T47D (cell line): Measurements from ENCODE around the gene DOK7.

Experiments used
- DNase-seq, 2 experiments: peaks; one replicate each; pipeline versions ENCODE4 v3.0.0 to v3.0.0-alpha.2; 2011 to 2012; ENCODE audit warnings: low read depth in 1 of 2, low spot score in 1 of 2
- JUND ChIP-seq: IDR thresholded peaks from 2 replicates; pipeline ENCODE4 v1.6.1; 2012; ENCODE audit warnings: low read depth
- in situ Hi-C: cut with HindIII; loops from 2 replicates; pipeline ENCODE4 v1.10.0; 2016; ENCODE audit warnings: low sequenced_read_pairs, low pct_unique_long_range_greater_than_20kb

The DOK7 gene

DNA sequence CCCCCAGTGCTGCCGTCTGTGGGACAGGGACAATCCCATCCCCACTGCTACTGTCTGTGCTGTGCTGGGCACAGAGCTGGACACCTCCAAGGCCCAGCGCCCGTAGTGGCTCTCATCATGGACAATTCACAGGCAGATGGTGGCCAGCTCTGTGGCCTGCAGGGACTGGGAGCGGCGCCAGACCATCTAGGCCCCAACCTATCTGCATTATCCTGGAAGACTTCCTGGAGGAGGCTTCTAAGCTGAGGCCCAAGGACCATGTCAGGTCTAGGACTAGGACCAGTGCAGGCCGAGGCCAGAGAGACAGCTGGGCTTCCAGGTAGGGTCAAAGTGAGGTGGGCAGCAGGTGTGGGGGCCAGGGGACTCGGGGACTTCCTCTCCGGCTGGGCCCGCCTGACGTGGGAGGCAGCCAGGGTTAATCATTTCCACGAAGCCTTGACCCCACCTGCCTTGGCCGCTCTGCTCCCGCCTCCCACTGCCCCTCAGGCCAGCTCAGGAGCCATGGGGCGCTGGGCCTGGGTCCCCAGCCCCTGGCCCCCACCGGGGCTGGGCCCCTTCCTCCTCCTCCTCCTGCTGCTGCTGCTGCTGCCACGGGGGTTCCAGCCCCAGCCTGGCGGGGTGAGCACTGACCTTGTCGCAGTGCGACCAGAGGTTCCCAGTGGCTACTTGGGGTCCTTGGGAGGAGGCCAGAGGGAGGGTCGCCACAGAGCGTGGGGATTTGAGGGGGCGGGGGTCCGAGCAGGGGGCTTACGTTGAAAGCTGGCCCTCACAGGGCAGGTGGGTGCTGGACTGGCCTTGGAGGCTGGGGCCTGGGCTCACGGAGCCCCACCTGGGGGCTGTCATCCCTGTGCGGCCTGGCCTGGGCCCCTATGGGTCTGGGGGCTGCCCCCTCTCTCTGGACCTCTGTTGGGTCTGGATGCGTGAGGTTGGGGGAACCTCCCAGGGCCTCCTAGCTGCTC is 21.3 kb upstream of the DOK7 start, which contains the start of gene HGFAC:
TSS of gene HGFAC (plus strand) at position 468 of the 959 bp plus-strand sequence. CDS start at position 502, 34 bp downstream.
- in situ Hi-C loops: no loop called here
- TF ChIP-seq JUND: no peak
- DNase-seq: no peak

DNA sequence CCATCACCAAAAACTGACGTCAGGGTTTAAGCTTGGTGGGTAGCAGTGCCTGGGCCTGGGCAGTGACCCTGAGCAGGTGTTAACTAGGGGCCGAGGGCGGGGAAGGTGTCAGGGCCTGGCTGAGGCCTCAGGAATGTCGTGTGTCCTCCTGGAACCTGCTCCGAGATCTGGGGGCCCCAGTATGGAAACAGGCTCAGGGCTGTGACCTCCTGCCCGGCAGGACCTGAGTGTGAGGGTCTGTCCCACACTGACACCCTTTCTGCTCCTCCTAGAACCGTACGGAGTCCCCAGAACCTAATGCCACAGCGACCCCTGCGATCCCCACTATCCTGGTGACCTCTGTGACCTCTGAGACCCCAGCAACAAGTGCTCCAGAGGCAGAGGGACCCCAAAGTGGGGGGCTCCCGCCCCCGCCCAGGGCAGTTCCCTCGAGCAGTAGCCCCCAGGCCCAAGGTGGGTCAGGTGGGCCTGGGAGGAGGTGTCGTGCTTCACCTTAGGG is 20.6 kb upstream of the DOK7 start:
- in situ Hi-C loops: no loop called here
- TF ChIP-seq JUND: no peak
- DNase-seq: no peak

DNA sequence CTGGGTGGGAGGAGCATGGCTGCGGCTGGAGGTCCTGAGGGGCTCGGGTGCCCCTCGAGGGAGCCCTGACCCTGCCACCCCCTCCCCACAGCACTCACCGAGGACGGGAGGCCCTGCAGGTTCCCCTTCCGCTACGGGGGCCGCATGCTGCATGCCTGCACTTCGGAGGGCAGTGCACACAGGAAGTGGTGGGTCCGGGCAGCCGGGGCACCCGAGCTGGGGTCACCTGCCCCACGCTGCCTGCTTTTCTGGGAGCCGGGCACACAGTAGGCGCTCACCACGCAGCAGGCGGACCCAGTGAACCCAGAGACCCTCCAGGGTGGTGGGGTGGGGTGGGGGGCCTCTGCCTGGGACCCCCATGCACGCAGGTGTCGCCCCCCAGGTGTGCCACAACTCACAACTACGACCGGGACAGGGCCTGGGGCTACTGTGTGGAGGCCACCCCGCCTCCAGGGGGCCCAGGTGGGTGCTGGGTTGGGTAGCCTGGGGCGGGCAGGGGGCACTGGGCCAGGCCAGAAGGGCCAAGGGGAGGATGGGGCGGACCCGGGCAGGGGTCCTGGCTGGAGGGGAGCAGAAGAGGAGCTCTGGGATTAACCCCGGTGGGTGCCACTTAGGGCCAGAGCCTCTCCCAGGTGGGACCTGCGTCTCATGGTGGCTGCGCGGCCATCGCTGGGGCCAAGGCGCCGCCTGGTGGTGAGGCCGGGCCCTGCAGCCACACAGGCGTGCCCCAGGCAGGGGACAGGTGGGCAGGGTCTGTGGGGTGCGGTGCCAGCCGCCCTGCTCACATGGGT is 20.0 kb upstream of the DOK7 start:
- DNase-seq: peak; percentile 63 to 86
- no peak for TF ChIP-seq JUND
- in situ Hi-C loops: no loop called here

DNA sequence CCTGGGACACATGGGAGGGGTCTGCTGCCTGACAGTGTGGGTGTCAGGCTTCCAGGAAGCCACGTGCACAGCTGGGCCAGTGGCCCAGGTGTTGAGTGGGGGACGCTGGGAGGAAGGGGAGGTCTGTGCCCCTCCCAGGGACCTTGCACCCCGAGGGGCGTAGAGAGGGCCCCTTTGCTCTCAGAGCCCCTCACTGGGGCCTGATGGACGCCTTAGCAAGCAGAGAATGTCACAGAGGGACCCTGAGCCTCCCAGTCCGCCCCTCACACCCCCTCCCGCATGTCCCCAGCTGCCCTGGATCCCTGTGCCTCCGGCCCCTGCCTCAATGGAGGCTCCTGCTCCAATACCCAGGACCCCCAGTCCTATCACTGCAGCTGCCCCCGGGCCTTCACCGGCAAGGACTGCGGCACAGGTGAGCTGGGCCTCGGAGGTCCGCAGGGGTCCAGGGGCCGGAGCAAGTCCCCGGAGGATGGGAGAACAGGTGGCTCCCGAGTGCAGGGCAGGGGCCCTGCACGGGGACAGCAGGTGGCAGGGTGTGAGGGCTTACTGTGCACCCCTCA is 19.3 kb upstream of the DOK7 start:
- no peak for DNase-seq
- no peak for TF ChIP-seq JUND
- in situ Hi-C loops: no loop called here

DNA sequence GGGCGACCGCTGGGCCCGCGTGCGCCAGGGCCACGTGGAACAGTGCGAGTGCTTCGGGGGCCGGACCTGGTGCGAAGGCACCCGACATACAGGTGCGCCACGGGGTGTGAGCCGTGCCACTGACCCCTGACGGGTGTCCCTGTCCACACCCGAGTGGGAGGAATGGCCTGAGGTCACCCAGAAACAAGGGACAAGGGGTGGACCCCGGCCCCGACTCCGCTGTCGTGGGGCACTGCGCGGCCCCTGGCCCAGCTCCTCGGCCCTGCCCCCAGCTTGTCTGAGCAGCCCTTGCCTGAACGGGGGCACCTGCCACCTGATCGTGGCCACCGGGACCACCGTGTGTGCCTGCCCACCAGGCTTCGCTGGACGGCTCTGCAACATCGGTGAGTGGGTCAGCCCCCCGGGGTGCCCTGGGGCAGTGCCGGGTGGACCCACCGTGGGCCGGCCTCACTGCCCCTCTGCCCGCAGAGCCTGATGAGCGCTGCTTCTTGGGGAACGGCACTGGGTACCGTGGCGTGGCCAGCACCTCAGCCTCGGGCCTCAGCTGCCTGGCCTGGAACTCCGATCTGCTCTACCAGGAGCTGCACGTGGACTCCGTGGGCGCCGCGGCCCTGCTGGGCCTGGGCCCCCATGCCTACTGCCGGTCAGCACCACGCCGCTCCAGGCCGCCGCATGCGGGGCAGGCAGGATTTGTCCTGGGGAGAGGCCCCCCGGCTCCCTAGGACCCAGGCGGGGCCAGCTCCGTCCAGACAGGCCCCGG is 18.6 kb upstream of the DOK7 start:
- no peak for TF ChIP-seq JUND
- in situ Hi-C loops: no loop called here
- DNase-seq: no peak

DNA sequence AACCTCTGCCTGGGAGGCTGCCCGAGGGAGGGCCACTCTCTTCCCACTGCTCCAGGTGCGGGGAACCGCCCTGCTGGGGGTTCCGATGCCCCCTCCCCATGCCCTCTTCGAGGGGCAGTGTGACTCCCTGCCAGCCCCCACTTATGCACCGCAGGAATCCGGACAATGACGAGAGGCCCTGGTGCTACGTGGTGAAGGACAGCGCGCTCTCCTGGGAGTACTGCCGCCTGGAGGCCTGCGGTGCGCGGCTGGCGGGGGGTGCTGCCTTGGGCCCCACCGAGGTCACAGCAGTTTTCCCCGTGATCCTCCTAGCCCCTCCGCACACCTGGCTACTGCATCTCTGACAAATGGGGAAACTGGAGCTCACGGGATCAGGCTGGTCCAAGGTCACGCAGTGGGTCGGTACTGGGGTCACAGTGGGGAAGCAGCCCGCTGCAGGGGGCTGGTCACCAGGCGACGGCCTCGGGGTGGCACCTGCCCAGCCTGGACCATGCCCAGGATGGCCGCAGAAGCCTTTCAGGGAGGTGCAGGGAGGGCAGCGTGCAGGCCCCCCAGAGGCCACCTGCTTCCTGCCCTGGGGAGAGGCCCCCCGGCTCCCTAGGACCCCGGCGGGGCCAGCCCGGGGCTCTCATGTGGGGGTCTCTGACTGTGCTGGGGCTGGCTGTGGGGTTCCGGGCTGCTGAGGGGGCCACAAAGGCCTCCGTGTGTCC is 17.8 kb upstream of the DOK7 start:
- in situ Hi-C loops: no loop called here
- DNase-seq: no peak
- TF ChIP-seq JUND: no peak

DNA sequence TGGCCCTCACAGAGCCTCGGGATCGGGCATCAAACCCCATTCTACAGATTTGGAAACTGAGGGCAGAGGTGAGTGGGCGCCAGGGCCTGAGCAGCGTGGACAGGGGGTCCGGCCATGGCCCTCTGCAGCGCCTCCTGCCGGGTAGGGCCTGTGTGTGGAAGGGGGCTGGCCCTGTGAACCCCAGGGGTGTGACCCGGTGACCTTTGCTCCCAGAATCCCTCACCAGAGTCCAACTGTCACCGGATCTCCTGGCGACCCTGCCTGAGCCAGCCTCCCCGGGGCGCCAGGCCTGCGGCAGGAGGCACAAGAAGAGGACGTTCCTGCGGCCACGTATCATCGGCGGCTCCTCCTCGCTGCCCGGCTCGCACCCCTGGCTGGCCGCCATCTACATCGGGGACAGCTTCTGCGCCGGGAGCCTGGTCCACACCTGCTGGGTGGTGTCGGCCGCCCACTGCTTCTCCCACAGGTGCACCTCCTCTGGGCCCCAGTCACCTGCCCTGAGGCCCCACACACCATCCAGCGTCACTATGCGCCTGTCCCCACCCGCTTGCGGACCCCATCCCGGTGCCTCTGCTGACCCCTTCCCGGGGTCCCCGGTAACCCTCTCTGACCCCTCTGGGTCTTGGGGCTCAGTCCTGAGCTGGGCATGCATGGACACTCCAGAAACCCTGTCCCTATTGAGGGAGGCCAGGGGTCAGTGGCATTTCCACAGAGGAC is 17.1 kb upstream of the DOK7 start:
- DNase-seq: no peak
- no peak for TF ChIP-seq JUND
- in situ Hi-C loops: no loop called here

DNA sequence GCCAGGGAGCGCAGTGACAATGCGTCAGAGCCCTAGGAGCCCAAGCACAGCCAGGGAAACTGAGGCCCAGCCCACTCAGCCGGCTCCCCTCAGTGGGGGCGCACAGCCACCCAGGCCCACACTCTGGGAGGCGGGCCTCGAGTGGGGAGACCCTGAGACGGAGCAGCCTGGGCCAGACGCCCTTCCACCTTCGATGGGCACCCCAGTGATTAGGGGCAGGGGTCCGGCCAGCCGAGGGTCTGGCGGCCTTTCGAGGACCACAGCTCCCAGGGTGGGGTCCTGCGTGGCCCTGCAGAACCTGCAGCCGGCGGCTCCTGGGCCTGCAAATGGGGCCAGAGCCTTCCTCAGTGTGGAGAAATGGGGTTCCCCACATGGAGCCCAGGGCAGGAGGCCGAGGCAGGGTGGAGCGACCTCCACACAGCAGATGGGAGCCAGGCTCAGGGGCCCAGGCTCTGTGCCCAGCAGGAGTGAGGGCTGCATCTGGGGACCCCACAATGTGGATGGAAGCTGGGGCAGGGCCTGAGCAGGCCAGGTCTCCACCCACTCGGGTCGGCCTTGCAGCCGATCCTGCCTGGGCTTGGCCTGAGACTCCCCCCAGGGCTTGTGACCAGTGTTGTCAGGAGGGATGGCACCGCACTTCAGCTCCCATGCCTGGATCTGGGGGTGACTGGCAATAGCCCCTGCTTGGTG is 16.3 kb upstream of the DOK7 start:
- in situ Hi-C loops: no loop called here
- no peak for DNase-seq
- TF ChIP-seq JUND: no peak

DNA sequence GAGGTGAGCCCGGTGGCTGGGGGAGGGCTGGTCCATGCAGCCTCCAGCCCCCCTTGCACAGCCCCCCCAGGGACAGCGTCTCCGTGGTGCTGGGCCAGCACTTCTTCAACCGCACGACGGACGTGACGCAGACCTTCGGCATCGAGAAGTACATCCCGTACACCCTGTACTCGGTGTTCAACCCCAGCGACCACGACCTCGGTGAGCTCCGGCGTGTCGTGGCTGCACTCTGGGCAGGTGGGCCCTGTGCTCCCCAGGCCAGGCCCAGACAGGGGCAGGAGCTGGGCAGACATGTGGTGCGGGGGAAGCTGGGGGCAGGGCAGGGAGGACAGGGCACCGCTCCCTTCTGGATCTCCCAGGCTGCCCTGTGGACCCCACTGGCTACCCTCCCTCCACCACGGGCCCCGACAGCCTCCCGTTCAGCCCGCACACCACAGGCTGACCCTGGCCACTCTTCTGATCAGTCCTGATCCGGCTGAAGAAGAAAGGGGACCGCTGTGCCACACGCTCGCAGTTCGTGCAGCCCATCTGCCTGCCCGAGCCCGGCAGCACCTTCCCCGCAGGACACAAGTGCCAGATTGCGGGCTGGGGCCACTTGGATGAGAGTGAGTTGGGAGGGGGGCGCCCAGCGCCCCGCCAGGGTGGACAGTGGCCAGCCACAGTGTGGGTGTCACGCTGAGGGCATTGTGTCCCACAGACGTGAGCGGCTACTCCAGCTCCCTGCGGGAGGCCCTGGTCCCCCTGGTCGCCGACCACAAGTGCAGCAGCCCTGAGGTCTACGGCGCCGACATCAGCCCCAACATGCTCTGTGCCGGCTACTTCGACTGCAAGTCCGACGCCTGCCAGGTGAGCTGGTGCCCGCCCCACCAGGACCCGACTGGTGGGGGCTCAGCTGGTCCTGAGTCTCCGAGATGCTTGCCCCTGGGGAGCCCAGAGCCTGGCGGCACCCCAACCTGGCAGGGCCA is 15.4 kb upstream of the DOK7 start:
- no peak for DNase-seq
- no peak for TF ChIP-seq JUND
- in situ Hi-C loops: no loop called here
